ENCODE results near the gene CHIC2.

CHIC2 gene

DNA sequence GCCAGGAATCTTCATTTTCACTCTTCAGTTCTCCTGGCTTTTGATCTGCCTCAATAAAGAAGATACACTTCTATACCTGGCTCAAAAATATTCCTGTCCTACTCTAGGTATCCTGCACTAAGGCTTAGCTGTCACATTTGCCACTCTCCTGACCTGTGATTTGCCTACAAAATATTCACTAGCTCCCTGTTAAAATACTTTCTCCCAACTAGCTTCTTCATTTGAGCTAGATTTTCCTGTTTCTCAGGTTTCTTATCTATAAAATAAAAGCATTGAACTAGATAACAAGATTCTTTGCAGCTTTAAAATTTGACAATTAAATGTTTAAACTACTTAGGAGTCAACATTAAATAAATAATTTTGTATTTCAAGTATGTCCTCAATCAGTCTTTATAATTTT lies 53.2 kb downstream of the CHIC2 start:
- in situ Hi-C loops (cut with HindIII; ENCODE audit: low sequenced_read_pairs): no loop called here

GRCh38 chr4:54006755-54007154 lies 57.6 kb downstream of the CHIC2 start:
- in situ Hi-C loops (cut with HindIII; ENCODE audit: low sequenced_read_pairs): no loop called here

DNA sequence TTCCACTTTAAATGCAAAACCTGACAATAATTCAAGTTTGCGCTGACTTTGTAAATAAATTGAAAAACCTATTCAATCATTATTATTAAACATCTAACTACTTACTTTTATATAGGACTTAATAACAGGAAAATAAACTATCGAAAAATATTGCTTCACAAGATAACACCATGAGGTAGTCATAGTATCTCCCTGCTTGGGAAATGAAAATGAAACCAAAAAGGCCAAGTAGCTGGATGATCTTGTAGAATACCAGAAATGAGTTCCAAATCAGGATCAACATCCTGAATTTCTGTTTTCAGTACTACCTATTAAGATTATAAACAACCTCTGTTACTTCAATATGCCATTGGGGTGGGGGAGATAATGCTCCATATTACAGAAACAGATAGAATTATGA lies 58.9 kb downstream of the CHIC2 start:
- in situ Hi-C loops (cut with HindIII; ENCODE audit: low sequenced_read_pairs): no loop called here

DNA sequence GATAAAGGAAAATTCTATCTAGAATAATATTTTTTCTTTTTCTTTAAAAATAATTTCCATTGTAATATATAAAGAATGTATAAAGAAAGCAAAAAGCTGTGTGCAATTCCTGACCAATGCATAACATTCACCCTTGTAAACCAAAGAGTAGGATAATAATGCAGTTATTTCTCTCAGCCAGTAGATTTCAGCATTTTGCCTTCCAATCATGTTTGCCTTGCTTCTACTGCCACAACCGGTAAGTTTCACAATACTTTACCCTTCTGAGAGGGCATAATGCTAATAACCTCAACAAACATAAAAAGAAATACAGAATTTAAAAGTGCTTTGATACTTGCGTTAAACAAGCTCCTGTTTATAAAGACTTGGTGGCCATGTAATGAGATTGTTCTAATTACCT lies 59.9 kb downstream of the CHIC2 start:
- in situ Hi-C loops (cut with HindIII; ENCODE audit: low sequenced_read_pairs): no loop called here

DNA sequence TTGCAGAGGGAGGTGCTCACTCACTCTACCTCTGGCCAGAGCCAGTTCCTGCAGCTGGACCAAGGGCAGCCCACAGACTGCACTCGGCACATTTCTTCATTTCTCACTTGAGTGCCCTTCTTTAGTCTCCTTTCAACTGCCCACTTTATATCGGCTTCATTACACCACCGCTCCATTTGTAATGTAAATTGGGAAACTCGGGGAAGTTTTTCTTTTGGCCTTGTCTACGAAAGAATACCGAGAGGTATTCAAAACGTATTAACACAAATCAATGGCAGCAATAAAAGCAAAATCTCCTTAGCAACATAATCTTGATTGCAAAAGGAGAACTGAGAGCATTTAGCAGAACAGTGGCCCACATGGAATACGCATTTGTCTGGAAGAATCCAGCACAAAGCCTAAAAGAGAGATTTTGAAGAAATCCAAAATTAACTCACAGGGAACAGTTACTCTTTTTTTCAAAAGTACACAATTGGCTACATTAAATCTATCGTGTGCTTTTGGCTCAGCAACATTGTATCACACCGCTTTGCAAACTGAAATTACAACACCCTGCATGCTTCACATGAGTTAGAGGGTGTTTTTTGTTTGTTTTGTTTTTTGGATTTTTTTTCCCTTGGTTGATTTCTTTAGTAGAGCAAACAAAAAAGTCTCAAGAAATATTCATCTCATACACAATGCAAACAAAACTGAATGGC lies 62.6 kb downstream of the CHIC2 start:
- in situ Hi-C loops (cut with HindIII; ENCODE audit: low sequenced_read_pairs): no loop called here

- in situ Hi-C loops (cut with HindIII; ENCODE audit: low sequenced_read_pairs): no loop called here
Measured at GRCh38 chr4:53997898-53998297, 66.5 kb downstream of the CHIC2 start.

- in situ Hi-C loops (cut with HindIII; ENCODE audit: low sequenced_read_pairs): no loop called here
Measured at GRCh38 chr4:53994382-53995102, 69.9 kb downstream of the CHIC2 start.

- in situ Hi-C loops (cut with HindIII; ENCODE audit: low sequenced_read_pairs): no loop called here
Measured at GRCh38 chr4:53992785-53993184, 71.6 kb downstream of the CHIC2 start.

DNA sequence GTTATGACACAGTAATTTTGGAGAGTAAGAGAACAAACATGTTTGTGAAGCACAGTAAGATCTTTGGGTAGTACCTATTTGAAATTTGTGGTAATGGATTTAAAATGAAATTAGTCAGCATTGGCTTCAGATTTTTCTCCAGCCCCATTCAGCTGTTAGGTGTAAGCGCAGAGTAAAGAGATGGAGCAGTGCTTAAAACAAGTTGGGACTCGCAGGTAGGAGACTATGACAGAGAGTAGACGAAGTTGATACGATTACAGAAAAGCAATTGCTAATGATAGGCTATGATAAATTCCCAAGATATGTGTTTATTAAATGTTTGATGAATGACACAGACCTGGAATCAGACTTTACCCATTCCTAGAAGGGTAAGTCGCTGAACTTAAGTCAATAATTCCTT lies 72.6 kb downstream of the CHIC2 start:
- in situ Hi-C loops (cut with HindIII; ENCODE audit: low sequenced_read_pairs): no loop called here

DNA sequence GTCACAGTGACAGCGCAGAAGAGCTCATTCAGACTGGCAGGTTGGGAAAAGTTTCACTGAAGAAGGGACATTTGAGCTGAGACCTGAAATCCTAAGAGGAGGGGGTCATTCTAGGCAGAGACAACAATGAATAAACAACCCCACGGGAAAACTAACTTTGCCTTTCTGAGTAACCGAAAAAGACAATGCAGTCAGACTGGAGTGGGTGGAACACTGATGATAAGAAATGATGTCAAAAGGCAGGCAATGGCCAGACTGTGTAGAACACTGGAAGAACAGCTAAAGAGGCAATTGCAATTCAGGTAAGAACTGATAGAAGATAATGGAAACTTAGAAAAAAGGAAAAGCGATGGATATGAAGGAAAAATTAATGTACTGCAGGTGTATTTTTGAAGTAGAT lies 73.8 kb downstream of the CHIC2 start:
- in situ Hi-C loops (cut with HindIII; ENCODE audit: low sequenced_read_pairs): no loop called here

GRCh38 chr4:53987761-53988171 lies 76.6 kb downstream of the CHIC2 start:
- in situ Hi-C loops (cut with HindIII; ENCODE audit: low sequenced_read_pairs): no loop called here

DNA sequence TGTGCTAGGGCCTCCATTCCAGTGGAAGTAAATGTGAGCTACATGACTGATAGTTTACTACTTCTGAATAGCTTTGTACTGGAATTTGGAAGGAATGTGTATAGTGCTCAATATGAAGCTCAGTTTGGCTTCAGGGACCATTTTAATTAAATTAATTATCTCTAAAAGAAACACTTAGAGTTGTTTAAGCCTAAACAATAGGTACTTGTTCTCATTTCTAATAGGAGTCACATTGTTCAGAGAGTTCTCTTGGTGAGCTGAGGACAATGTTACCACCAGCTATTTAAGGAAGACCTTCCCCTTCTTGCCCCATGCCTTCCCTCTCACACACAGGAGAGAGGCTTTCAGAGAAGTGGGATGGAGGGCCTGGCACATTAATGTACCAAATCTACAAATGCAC lies 78.3 kb downstream of the CHIC2 start:
- in situ Hi-C loops (cut with HindIII; ENCODE audit: low sequenced_read_pairs): no loop called here

DNA sequence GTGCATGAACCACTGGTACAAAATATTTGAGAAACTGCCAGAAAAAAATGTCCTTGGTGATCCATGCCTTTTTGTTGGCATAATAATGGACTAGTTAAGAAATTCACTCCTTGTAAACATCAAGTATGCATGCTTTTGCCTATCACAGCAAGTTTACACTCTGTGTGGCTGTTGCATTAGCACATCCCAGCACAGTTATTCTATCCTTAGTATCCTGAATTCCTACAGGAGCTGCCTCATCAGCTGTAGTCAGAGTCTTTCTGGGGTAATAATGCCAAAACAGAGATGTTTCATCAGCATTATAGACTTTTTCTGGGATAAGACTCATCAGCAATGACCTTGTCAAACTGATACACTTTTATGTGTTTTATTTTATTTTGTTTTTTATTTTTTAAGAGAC lies 82.8 kb downstream of the CHIC2 start:
- in situ Hi-C loops (cut with HindIII; ENCODE audit: low sequenced_read_pairs): no loop called here

DNA sequence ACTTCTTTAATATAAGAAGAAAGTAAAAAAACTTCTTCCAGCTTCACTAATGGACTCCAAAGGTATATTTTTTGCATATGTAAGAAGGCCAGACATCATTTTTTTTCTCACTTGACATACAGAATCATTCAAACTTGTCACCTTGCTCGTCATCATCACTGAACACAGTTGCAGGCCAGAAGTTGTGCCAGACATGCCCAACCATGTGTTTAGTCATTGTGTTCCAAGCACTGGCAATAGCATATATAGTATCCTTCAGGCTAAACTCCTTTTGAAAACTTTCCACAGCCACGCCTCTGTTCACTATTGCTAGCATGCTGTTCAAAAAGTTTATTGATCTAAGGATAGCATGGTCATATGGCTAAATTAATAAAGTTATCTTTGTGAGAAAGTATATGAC lies 83.3 kb downstream of the CHIC2 start:
- in situ Hi-C loops (cut with HindIII; ENCODE audit: low sequenced_read_pairs): no loop called here

GRCh38 chr4:53974561-53974960 lies 89.8 kb downstream of the CHIC2 start:
- in situ Hi-C loops (cut with HindIII; ENCODE audit: low sequenced_read_pairs): no loop called here

DNA sequence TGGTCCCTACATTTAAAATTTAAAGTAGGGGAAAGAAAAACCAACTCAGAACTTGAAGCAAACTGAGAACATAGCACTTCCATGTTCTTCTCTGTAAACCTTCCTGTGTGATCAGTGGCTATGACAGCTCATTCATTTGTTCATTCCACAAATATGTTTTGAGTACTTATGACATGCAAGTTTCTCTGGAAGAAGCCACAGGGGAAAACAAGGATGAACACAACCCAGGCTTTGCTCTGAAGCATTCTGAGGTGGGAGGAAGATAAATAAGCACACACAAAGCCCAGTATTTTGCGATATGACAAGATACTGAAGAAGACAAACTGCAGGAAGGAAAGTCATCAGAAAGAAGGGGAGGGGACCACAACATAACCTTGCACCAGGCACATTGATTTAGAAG lies 96.4 kb downstream of the CHIC2 start:
- in situ Hi-C loops (cut with HindIII; ENCODE audit: low sequenced_read_pairs): no loop called here

DNA sequence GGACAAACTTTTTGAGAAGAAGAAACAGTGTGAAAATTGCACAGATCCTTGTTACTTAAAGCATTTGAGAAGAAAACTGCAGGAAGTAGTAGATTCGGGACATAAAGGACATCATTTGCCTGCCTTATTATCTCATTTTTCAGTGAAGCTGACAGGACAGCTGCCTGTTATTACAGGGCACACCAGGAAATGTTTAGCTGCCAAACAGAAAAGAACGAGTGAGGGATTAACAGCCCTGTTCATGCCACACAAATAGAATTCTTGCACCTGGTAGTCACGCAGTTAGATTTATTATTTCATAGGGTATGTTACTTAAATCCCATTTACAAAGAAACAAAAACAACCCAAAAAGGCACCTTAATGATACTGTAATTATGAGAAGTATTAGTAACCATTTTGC lies 100.6 kb downstream of the CHIC2 start:
- in situ Hi-C loops (cut with HindIII; ENCODE audit: low sequenced_read_pairs): no loop called here

- in situ Hi-C loops (cut with HindIII; ENCODE audit: low sequenced_read_pairs): no loop called here
Measured at GRCh38 chr4:53963336-53963735, 101.1 kb downstream of the CHIC2 start.

GRCh38 chr4:53962516-53963225 lies 101.7 kb downstream of the CHIC2 start:
- in situ Hi-C loops (cut with HindIII; ENCODE audit: low sequenced_read_pairs): no loop called here

- in situ Hi-C loops (cut with HindIII; ENCODE audit: low sequenced_read_pairs): no loop called here
Measured at GRCh38 chr4:53961351-53961750, 103.1 kb downstream of the CHIC2 start.

- in situ Hi-C loops (cut with HindIII; ENCODE audit: low sequenced_read_pairs): no loop called here
Measured at GRCh38 chr4:53960843-53961242, 103.6 kb downstream of the CHIC2 start.

Data from DLD1 (cell line).